IPS-20b (cell line): ENCODE measurements around the gene PCMTD2.
"Not testable (repeated sequence)": the region's sequence is repeated elsewhere in the genome, so short reads cannot be mapped to it uniquely, and the experiment has no call there.

Experiments
- H3K27ac ChIP-seq: one replicate; pipeline ENCODE4 v1.5.1; 2013; ENCODE audit warnings: low read length
- H3K27me3 ChIP-seq: 2 replicates; pipeline ENCODE4 v1.6.1; 2013; ENCODE audit warnings: mild to moderate bottlenecking, low read length, inconsistent platforms; ENCODE audit not compliant: insufficient read depth
- H3K36me3 ChIP-seq: 2 replicates; pipeline ENCODE4 v1.6.1; 2013; ENCODE audit warnings: low read depth, mild to moderate bottlenecking, inconsistent platforms, low read length, moderate library complexity; ENCODE audit not compliant: insufficient read depth
- H3K4me1 ChIP-seq: 2 replicates; pipeline ENCODE4 v1.6.1; 2013; ENCODE audit warnings: mild to moderate bottlenecking, control low read depth, inconsistent platforms, low read length, moderate library complexity; ENCODE audit not compliant: insufficient read depth
- H3K4me3 ChIP-seq: 2 replicates; pipeline ENCODE4 v1.5.1; 2013; ENCODE audit warnings: mild to moderate bottlenecking, low read length, inconsistent platforms
- H3K9ac ChIP-seq: 2 replicates; pipeline ENCODE4 v1.6.1; 2013; ENCODE audit warnings: low read depth, mild to moderate bottlenecking, inconsistent platforms, low read length, moderate library complexity
- H3K9me3 ChIP-seq: 2 replicates; pipeline ENCODE4 v1.6.1; 2013; ENCODE audit warnings: mild to moderate bottlenecking, low read depth, low read length, inconsistent platforms; ENCODE audit not compliant: insufficient read depth

Gene PCMTD2

DNA sequence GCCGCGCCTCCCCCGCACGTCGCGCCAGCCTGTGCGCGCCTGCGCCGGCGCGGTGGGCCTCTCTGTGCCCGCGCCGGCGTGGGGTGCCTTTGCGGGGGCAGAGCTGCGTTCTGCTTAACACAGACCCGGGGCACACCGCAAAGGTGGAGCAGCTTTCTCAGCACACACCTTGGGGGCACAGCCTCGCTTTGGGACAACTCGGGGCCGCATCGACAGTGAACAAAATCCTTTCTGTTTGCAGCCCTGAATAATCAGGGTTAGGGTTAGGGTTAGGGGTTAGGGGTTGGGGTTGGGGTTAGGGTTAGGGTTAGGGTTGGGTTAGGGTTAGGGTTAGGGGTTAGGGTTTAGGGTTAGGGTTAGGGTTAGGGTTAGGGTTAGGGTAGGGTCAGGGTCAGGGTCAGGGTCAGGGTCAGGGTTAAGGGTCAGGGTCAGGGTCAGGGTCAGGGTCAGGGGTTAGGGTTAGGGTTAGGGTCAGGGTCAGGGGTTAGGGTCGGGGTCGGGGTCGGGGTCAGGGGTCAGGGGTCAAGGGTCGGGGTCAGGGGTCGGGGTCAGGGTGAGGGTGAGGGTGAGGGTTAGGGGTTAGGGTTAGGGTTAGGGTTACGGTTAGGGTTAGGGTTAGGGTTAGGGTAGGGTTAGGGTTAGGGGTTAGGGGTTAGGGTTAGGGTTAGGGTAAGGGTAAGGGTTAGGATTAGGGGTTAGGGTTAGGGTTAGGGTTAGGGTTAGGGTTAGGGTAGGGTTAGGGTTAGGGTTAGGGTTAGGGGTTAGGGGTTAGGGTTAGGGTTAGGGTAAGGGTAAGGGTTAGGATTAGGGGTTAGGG, 31.1 kb downstream of the PCMTD2 start:
- H3K4me1 ChIP-seq, H3K36me3 ChIP-seq, H3K9ac ChIP-seq, H3K27me3 ChIP-seq, H3K4me3 ChIP-seq, H3K27ac ChIP-seq: not testable (repeated sequence)
- H3K9me3 ChIP-seq = peaks cover 32% of the 10 kb centered on the region

DNA sequence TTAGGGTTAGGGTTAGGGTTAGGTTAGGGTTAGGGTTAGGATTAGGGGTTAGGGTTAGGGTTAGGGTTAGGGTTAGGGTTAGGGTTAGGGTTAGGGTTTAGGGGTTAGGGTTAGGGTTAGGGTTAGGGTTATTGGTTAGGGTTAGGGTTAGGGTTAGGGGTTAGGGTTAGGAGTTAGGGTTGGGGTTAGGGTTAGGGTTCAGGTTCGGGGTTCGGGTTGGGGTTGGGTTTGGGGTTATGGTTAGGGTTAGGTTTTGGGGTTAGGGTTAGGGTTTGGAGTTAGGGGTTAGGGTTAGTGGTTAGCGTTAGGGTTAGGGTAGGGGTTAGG, 31.7 kb downstream of the PCMTD2 start:
- not testable (repeated sequence) for H3K4me1 ChIP-seq, H3K27ac ChIP-seq, H3K4me3 ChIP-seq, H3K9ac ChIP-seq, H3K27me3 ChIP-seq, H3K36me3 ChIP-seq
- H3K9me3 ChIP-seq = peaks cover 31% of the 10 kb centered on the region

DNA sequence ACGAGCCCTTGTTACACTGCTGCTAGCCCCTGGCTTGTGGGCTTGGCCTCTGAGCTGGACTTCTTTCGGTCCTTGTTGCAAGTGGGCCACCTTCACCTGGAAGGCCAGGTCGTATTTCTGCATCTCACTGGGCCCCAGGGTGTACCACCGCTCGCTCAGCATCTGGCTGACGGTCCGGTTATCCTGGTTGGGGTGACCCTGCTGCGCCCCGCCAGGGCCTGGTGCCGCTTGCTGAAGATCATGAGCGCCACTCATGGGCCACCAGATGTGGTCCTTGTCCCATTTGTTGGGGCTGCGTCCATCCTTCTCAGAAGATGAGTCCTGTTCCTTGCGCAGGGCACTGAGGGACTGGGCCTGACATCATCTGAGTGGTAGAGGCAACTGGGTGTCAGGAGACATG, 36.6 kb downstream of the PCMTD2 start:
- H3K4me1 ChIP-seq, H3K4me3 ChIP-seq, H3K36me3 ChIP-seq, H3K27ac ChIP-seq, H3K27me3 ChIP-seq, H3K9ac ChIP-seq, H3K9me3 ChIP-seq: not testable (repeated sequence)

DNA sequence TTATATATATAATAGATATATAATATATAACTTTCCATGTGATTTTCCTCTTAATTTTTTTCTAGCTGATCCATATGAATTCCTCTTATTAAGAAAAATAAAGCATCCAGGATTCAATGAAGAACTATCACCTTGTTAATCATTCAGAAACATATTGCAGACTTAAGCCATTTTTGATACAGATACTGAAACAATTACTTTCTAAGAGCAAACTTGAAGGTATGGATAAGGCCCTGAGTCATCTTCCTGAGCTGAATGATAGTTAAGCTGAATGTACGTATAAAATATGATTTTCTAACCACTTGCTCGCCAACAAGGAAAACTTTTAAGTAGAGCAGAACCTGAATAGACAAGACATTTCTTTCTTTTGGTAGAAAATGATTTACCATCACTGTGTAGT, 47.5 kb downstream of the PCMTD2 start:
- not testable (repeated sequence) for H3K9me3 ChIP-seq, H3K9ac ChIP-seq, H3K27me3 ChIP-seq, H3K36me3 ChIP-seq, H3K4me3 ChIP-seq, H3K4me1 ChIP-seq, H3K27ac ChIP-seq

DNA sequence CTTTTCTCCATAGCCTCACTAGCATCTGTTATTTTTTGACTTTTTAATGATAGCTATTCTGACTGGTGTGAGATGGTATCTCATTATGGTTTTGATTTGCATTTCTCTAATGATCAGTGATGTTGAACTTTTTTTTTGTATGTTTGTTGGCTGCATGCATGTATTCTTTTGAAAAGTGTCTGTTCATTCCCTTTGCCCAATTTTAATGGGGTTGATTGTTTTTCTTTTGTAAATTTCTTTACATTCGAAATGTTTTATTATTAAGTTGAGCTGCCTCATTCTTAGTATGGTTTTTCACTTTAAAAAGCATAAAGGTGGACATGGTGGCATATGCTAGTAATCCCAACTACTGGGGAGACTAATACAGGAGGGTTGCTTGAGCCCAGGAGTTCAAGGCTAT, 58.2 kb downstream of the PCMTD2 start:
- H3K4me3 ChIP-seq, H3K9ac ChIP-seq, H3K4me1 ChIP-seq, H3K36me3 ChIP-seq, H3K27ac ChIP-seq, H3K9me3 ChIP-seq: not testable (repeated sequence)
- H3K27me3 ChIP-seq = peaks cover 30% of the 10 kb centered on the region

DNA sequence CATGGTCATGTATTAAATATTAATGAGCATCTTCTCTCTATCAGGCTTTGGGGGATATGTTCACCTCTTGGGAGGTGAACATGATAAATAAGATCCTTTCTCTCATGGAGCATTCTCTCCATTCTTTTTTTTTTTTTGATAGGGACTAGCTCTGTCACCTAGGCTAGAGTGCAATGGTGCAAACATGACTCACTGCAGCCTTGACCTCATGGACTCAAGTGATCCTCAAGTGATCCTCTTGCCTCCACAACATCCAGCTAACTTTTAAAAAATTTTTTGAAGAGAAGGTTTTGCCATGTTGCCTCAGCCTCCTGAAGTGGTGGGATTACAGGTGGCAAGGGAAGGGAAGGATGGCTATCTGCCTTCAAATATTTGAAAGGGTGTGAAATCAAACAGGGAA, 59.8 kb downstream of the PCMTD2 start:
- H3K9ac ChIP-seq, H3K27ac ChIP-seq, H3K4me1 ChIP-seq, H3K4me3 ChIP-seq, H3K36me3 ChIP-seq, H3K9me3 ChIP-seq: not testable (repeated sequence)
- peaks cover 30% of the 10 kb centered on the region for H3K27me3 ChIP-seq

DNA sequence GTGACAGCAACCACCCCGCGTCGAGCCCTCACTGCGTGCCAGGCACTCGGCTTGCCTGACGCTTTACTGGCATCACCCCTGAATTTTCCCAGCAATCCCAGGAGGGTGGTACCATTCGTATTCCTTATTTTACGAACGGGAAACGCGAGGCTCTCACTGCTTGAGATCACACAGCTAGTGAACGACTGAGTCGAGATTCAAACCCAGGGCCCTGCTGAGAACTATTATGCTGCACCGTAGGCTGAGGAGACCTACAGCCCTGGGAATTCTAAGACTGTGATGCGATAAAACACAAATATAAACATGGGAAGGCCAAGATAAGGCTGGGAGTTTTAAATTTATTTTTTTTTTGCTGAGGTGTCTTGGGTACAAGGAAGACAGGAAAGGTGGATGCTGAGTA, 60.3 kb downstream of the PCMTD2 start:
- not testable (repeated sequence) for H3K9ac ChIP-seq, H3K9me3 ChIP-seq, H3K36me3 ChIP-seq, H3K4me1 ChIP-seq, H3K27ac ChIP-seq, H3K4me3 ChIP-seq
- H3K27me3 ChIP-seq = peaks cover 30% of the 10 kb centered on the region

DNA sequence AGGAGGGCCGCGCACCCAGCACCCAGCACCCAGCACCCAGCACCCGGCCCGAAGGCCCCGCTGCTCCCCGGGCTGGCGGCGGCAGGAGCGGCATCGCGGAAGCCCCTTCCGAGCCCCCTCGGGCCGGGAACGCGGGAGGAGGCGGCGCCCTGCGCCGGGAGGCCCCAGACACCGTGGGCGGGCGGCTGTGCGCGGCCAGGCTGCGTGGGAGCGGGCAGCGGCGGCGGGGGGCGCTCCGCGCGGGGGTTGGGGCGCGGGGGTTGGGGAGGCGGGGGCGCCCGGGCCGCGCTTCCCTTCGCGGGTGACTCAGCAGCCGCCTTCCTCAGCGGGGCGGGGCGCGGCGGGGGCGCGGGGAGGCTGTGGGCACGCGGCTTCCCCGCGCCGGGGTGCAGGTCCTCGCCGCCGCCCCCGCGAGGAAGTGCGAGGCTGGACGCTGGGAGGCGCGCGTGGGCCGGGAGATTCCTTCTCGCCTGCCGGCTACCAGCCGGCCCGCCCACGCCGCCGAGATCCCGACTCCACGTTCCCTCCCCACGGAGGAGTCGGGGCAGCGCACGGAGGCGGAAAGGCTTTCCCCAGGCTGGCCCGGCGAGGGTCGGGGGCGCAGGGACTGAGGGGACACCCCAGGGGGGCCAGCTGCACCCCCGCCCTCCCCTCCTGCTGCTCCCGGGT, 61.0 kb downstream of the PCMTD2 start:
- H3K27me3 ChIP-seq = peaks cover 30% of the 10 kb centered on the region
- not testable (repeated sequence) for H3K4me1 ChIP-seq, H3K4me3 ChIP-seq, H3K9ac ChIP-seq, H3K36me3 ChIP-seq, H3K27ac ChIP-seq, H3K9me3 ChIP-seq

DNA sequence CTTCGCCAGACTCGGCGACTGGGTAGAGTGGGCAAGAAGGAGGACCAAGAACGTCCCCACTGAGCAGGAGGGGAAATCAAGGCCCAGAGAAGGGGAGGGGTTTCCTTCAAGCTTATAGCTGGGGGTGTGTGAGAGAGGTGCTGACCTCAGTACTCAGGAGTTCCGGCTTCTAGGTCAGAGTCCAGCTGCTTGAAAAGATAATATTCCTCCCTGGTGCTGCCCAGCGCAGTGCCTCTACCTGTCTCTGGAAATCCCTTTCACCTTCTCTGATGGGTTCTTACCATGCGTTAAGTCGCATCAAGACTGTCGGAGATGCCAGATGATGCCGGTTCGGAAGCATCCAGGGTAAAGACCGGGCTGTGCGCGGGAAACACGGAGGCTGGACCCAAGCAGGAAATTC, 61.8 kb downstream of the PCMTD2 start:
- H3K4me3 ChIP-seq, H3K27ac ChIP-seq, H3K9me3 ChIP-seq, H3K4me1 ChIP-seq, H3K9ac ChIP-seq, H3K36me3 ChIP-seq: not testable (repeated sequence)
- peaks cover 30% of the 10 kb centered on the region for H3K27me3 ChIP-seq

DNA sequence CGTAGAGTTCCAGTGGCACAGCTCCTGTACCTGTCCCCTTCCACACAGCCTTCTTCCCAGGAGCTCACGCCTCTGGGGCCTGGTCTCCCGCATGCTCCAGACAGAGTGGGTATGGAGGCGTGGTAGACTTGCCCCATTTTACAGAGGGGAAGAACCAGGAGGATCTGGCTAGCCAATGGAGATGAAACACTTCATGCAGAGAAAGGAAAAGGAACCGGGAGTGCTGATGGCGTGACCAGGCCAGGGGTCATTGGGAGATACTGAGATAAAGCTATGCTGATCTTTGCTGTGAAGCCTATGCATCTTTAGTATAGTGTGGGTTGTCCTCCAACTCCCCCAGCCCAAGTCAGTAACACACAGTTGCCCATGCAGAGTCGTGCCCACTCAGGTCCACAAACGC, 62.5 kb downstream of the PCMTD2 start:
- H3K4me3 ChIP-seq, H3K4me1 ChIP-seq, H3K9ac ChIP-seq, H3K9me3 ChIP-seq, H3K27ac ChIP-seq, H3K36me3 ChIP-seq: not testable (repeated sequence)
- H3K27me3 ChIP-seq = peaks cover 30% of the 10 kb centered on the region

DNA sequence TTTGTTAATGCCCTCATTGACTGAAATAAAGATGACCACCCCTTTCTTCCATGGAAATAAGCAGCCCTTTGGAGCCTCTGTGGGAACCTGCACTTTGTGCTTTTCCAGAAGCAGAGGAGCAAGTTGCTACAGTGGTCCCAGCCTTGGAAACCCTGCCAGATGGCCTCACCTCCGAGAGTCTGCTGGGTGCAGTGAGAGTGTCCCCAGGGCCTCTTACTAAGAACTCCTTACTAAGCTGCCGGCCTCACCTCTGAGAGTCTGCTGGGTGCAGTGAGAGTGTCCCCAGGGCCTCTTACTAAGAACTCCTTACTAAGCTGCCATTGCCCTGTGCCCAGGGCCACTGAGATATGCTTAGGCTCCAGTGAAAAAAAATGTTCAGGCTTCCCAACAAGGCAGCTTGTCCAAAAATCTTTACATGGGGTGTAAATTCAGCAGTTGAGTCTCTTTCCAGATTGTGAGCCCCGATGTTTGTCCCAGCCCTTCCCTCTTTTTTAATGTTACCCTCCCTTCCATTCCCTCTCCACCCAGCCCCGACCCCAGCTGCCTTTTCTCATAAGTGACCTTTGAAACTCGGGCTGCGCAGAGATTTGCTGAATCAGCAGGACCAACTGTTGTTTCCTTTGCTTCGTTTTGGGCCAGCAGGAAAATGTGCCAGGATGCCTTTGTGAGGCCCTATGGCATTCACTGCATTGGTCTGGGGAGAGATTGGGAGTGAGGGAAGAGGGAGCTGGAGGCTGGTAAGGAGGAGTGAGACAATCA, 66.7 kb downstream of the PCMTD2 start:
- not testable (repeated sequence) for H3K4me1 ChIP-seq, H3K4me3 ChIP-seq, H3K27ac ChIP-seq, H3K9ac ChIP-seq, H3K9me3 ChIP-seq, H3K36me3 ChIP-seq
- peaks cover 11% of the 10 kb centered on the region for H3K27me3 ChIP-seq
